Memory B cell (primary cell): ENCODE measurements around the gene SBNO2.

Experiments used
- ATAC-seq: fragments of 150-1000 bp; cut with Tn5 transposase; 2 replicates; pipeline ENCODE4 v1.10.0; 2021; ENCODE audit warnings: low read depth, mild to moderate bottlenecking, moderate library complexity
- DNase-seq, 2 donors: peaks; one replicate each; pipeline ENCODE4 v3.0.0; 2022; ENCODE audit warnings: low spot score in 2 of 2
- H3K27ac Mint-ChIP-seq: one replicate; pipeline ENCODE4 v1.8.0; 2022; ENCODE audit warnings: mild to moderate bottlenecking, moderate library complexity, mixed read lengths
- H3K27me3 Mint-ChIP-seq: one replicate; pipeline ENCODE4 v1.8.0; 2022; ENCODE audit warnings: mixed read lengths
- H3K36me3 Mint-ChIP-seq: one replicate; pipeline ENCODE4 v1.8.0; 2022; ENCODE audit warnings: mild to moderate bottlenecking, mixed read lengths
- H3K4me1 Mint-ChIP-seq: one replicate; pipeline ENCODE4 v1.8.0; 2022; ENCODE audit warnings: mixed read lengths
- H3K4me3 Mint-ChIP-seq: one replicate; pipeline ENCODE4 v1.8.0; 2022; ENCODE audit warnings: mild to moderate bottlenecking, moderate library complexity, mixed read lengths
- H3K9me3 Mint-ChIP-seq: one replicate; pipeline ENCODE4 v1.8.0; 2022; ENCODE audit warnings: mixed read lengths

The SBNO2 gene

GRCh38 chr19:1147934-1148549, 26.0 kb downstream of the SBNO2 start:
- Mint-ChIP-seq H3K9me3 (no peaks in the 10 kb centered on the region), H3K27ac (no peak overlapping the region), H3K36me3 (peaks cover 19% of the 10 kb centered on the region), H3K4me1 (peaks cover 7% of the 10 kb centered on the region), H3K4me3 (no peak overlapping the region), H3K27me3 (no peaks in the 10 kb centered on the region)
- DNase-seq (no peak), ATAC-seq (no peak)

- Mint-ChIP-seq H3K27ac (no peak overlapping the region), H3K4me3 (no peak overlapping the region), H3K36me3 (peaks cover 20% of the 10 kb centered on the region), H3K27me3 (no peaks in the 10 kb centered on the region), H3K4me1 (peaks cover 8% of the 10 kb centered on the region), H3K9me3 (peaks cover under 1% of the 10 kb centered on the region)
- ATAC-seq (no peak), DNase-seq (no peak)
Measured at GRCh38 chr19:1146858-1147780, 26.9 kb downstream of the SBNO2 start.

GRCh38 chr19:1146412-1146699, 27.7 kb downstream of the SBNO2 start:
- Mint-ChIP-seq H3K36me3 (peaks cover 23% of the 10 kb centered on the region), H3K9me3 (peaks cover 4% of the 10 kb centered on the region), H3K4me1 (peaks cover 12% of the 10 kb centered on the region), H3K27ac (no peak overlapping the region), H3K27me3 (no peaks in the 10 kb centered on the region), H3K4me3 (no peak overlapping the region)
- ATAC-seq (no peak), DNase-seq (no peak)

- Mint-ChIP-seq H3K36me3 (peaks cover 23% of the 10 kb centered on the region), H3K4me1 (peaks cover 12% of the 10 kb centered on the region), H3K27me3 (no peaks in the 10 kb centered on the region), H3K4me3 (no peak overlapping the region), H3K9me3 (peaks cover 4% of the 10 kb centered on the region), H3K27ac (no peak overlapping the region)
- no peak for DNase-seq
- no peak for ATAC-seq
Measured at GRCh38 chr19:1145635-1146411, 28.2 kb downstream of the SBNO2 start.

- peak overlapping the region; percentile 76 for H3K27ac Mint-ChIP-seq
- H3K4me3 Mint-ChIP-seq = no peak overlapping the region
Measured at GRCh38 chr19:1144741-1145140, 29.3 kb downstream of the SBNO2 start.

GRCh38 chr19:1143828-1144399, 30.2 kb downstream of the SBNO2 start:
- Mint-ChIP-seq H3K36me3 (peaks cover 32% of the 10 kb centered on the region), H3K27ac (peak overlapping the region; percentile 76)

More at GRCh38 chr19:1144741-1145140, 29.3 kb downstream of the SBNO2 start:
- H3K36me3 Mint-ChIP-seq = peaks cover 28% of the 10 kb centered on the region
- ATAC-seq (no peak), DNase-seq (no peak)
- peaks cover 6% of the 10 kb centered on the region for H3K9me3 Mint-ChIP-seq
- H3K4me1 Mint-ChIP-seq = peaks cover 12% of the 10 kb centered on the region
- no peaks in the 10 kb centered on the region for H3K27me3 Mint-ChIP-seq

GRCh38 chr19:1141944-1142343, 32.1 kb downstream of the SBNO2 start:
- H3K9me3 Mint-ChIP-seq = peaks cover 7% of the 10 kb centered on the region
- H3K4me3 Mint-ChIP-seq = no peak overlapping the region
- H3K4me1 Mint-ChIP-seq = peaks cover 12% of the 10 kb centered on the region
- DNase-seq = no peak
- no peak for ATAC-seq
- H3K36me3 Mint-ChIP-seq = peaks cover 32% of the 10 kb centered on the region
- no peaks in the 10 kb centered on the region for H3K27me3 Mint-ChIP-seq
- H3K27ac Mint-ChIP-seq = no peak overlapping the region

More at GRCh38 chr19:1143828-1144399, 30.2 kb downstream of the SBNO2 start:
- Mint-ChIP-seq H3K4me3 (no peak overlapping the region), H3K9me3 (peaks cover 7% of the 10 kb centered on the region), H3K27me3 (no peaks in the 10 kb centered on the region), H3K4me1 (peaks cover 12% of the 10 kb centered on the region)
- DNase-seq (no peak), ATAC-seq (no peak)

- H3K27ac Mint-ChIP-seq = no peak overlapping the region
- H3K36me3 Mint-ChIP-seq = peaks cover 33% of the 10 kb centered on the region
- H3K27me3 Mint-ChIP-seq = no peaks in the 10 kb centered on the region
- peaks cover 18% of the 10 kb centered on the region for H3K4me1 Mint-ChIP-seq
- DNase-seq (no peak), ATAC-seq (no peak)
- H3K4me3 Mint-ChIP-seq = no peak overlapping the region
- H3K9me3 Mint-ChIP-seq = peaks cover 7% of the 10 kb centered on the region
Measured at GRCh38 chr19:1140272-1141027, 33.6 kb downstream of the SBNO2 start.

GRCh38 chr19:1139126-1139525, 34.9 kb downstream of the SBNO2 start:
- Mint-ChIP-seq H3K4me3 (no peak overlapping the region), H3K36me3 (peaks cover 23% of the 10 kb centered on the region), H3K9me3 (peaks cover 7% of the 10 kb centered on the region), H3K27ac (no peak overlapping the region), H3K4me1 (peaks cover 11% of the 10 kb centered on the region), H3K27me3 (no peaks in the 10 kb centered on the region)
- ATAC-seq (no peak), DNase-seq (no peak)

- DNase-seq = no peak
- H3K36me3 Mint-ChIP-seq = peaks cover 18% of the 10 kb centered on the region
- H3K4me1 Mint-ChIP-seq = peaks cover 15% of the 10 kb centered on the region
- H3K27me3 Mint-ChIP-seq = no peaks in the 10 kb centered on the region
- no peak for ATAC-seq
- no peak overlapping the region for H3K4me3 Mint-ChIP-seq
- H3K27ac Mint-ChIP-seq = no peak overlapping the region
- peaks cover 7% of the 10 kb centered on the region for H3K9me3 Mint-ChIP-seq
Measured at GRCh38 chr19:1138121-1138520, 35.9 kb downstream of the SBNO2 start.

GRCh38 chr19:1136621-1137317, 37.3 kb downstream of the SBNO2 start:
- Mint-ChIP-seq H3K9me3 (peaks cover 3% of the 10 kb centered on the region), H3K4me3 (no peak overlapping the region), H3K4me1 (peaks cover 11% of the 10 kb centered on the region), H3K27me3 (no peaks in the 10 kb centered on the region), H3K36me3 (peaks cover 12% of the 10 kb centered on the region), H3K27ac (no peak overlapping the region)
- ATAC-seq (no peak), DNase-seq (no peak)

GRCh38 chr19:1136201-1136600, 37.9 kb downstream of the SBNO2 start:
- Mint-ChIP-seq H3K36me3 (peaks cover 12% of the 10 kb centered on the region), H3K27me3 (no peaks in the 10 kb centered on the region), H3K9me3 (peaks cover 3% of the 10 kb centered on the region), H3K4me3 (no peak overlapping the region), H3K27ac (no peak overlapping the region), H3K4me1 (peaks cover 15% of the 10 kb centered on the region)
- DNase-seq (no peak), ATAC-seq (no peak)

GRCh38 chr19:1135454-1135853, 38.6 kb downstream of the SBNO2 start:
- H3K4me3 Mint-ChIP-seq = no peak overlapping the region

More at GRCh38 chr19:1135454-1135853, 38.6 kb downstream of the SBNO2 start:
- H3K27me3 Mint-ChIP-seq = no peaks in the 10 kb centered on the region
- no peak for DNase-seq
- ATAC-seq = no peak
- peaks cover 3% of the 10 kb centered on the region for H3K9me3 Mint-ChIP-seq
- H3K36me3 Mint-ChIP-seq = peaks cover 12% of the 10 kb centered on the region
- peaks cover 20% of the 10 kb centered on the region for H3K4me1 Mint-ChIP-seq
- H3K27ac Mint-ChIP-seq = no peak overlapping the region
